Left cardiac atrium (tissue), 4 donors: ENCODE measurements around the gene KIAA1586. TPM values are rescaled to one million over a fixed set of nuclear protein-coding genes. Genes with fewer than 3 reads are reported as not detected.
"Not testable (repeated sequence)": the region's sequence is repeated elsewhere in the genome, so short reads cannot be mapped to it uniquely, and the experiment has no call there.

ENCODE experiments used
- ATAC-seq, 2 donors: fragments of 200-7000 bp; cut with Tn5 transposase; one replicate each; pipeline ENCODE4 v1.9.1; 2020; ENCODE audit warnings: mild to moderate bottlenecking in 2 of 2, moderate library complexity in 2 of 2
- DNase-seq: peaks from one replicate; pipeline ENCODE4 v3.0.0-alpha.2; 2020
- intact Hi-C, 2 donors: fragments of 100-400 bp; cut with DNase I; formaldehyde crosslinking; loops; one replicate each; pipeline versions ENCODE4 v1.14.1 to v1.15.1; 2022 to 2023
- total RNA-seq, 2 donors: library from RNA; stranded (reverse); fragmentation: NEBNext Ultra II Directional; extraction: Animal tissue kit (Norgen Biotek cat#: 25700); gene quantifications; one replicate each; pipeline ENCODE4 v1.2.1, GENCODE V29; 2021
- donor health status: DM: no; HTN: yes; CAD: no.
- donor health status: DM: no; HTN: yes; CAD: no; lungs with severe emphysema.
- donor health status: DM: yes; HTN: yes; CAD: no.
- donor health status: Dilated cardiomyopathy.

Gene KIAA1586
- total RNA-seq, 2 donors from 2014 or later, result 8.8 to 11.8 TPM

DNA sequence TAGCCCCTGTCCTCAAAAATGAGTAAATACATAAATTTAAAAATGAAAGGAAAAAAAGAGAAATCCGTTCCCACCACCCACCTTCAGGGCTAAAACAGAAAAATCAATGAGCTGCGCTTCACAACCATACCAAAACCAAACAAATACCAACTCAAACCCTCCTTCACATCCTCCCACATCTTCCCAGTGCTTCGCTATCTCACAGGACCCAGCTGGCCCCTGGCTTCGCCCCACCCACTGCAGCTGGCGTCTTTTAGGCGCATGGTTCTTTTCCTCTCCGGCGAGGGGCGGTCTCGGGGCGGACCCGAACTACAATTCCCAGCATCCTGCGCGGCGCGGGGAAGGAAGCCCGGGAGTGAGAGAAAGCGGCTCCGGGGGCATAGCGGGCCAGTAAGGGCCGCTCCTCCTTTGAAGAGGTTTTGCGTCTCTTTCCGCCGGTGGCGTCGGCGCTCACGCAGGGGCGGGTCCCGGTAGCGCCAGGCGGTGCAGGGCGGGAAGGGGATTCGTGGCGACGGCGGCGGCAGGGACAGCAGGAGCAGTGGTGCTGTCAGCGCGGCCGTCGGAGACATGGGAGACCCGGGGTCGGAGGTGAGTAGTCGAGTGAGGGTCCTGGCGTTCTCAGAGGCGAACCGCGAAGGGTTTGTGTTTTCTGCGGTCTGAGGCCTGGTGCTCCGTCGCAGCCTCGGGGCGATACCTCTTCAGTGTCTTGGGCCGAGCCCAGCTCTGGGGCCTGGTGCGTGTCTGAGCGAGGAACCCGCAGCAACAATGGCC lies 43.4 kb downstream of the KIAA1586 start, which contains the start of gene ZNF451:
Gene ZNF451 (plus strand): TSS at position 502 of the 771 bp plus-strand sequence. CDS start 66 bp downstream, at position 568.
- ATAC-seq (peak; percentile 98 to 99), DNase-seq (peak; percentile 99)
- intact Hi-C loops, result no loop called here

DNA sequence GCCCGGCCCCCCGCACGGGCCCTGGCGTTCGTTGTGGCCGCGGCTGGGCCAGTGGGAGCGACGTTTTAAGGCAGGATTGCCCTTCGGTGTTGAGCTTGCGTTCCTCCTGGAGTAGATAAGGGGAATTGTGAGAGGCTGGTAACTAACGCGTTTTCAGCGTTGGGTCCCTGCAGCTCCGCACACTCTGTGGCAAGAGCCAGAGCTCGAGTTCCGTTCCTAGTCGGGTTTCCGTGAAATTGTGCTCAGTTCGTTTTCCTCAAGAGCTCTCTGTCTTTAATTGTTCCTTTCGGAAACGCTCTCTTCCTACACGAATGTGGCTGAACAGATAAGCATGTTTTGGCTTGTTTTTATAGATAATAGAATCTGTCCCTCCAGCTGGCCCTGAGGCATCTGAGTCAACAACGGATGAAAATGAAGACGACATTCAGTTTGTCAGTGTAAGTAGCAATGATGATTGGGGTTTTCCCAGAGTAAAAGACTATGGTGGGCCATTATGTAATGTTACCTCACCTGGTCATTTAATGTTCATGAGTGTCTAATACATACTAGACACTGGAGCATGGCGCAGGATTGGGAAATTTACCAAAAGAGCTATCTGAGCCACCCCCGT lies 44.1 kb downstream of the KIAA1586 start:
- ATAC-seq, result peak; percentile 2 to 19
- DNase-seq, intact Hi-C loops: not testable (repeated sequence)

GRCh38 chr6:57091375-57091774 lies 44.9 kb downstream of the KIAA1586 start:
- ATAC-seq, intact Hi-C loops, DNase-seq: not testable (repeated sequence)

GRCh38 chr6:57094689-57095088 lies 48.2 kb downstream of the KIAA1586 start:
- ATAC-seq, result no peak
- no peak for DNase-seq
- intact Hi-C loops, result no loop called here

GRCh38 chr6:57097596-57097995 lies 51.1 kb downstream of the KIAA1586 start:
- ATAC-seq (no peak), DNase-seq (no peak)
- intact Hi-C loops, result no loop called here

GRCh38 chr6:57102976-57103375 lies 56.5 kb downstream of the KIAA1586 start:
- DNase-seq (no peak), ATAC-seq (no peak)
- intact Hi-C loops, result no loop called here

GRCh38 chr6:57104336-57104735 lies 57.8 kb downstream of the KIAA1586 start:
- no peak for ATAC-seq
- DNase-seq, result no peak
- intact Hi-C loops, result no loop called here

Other genes starting within 250 kb of the KIAA1586 start
- 1 to 10 TPM in 1 of 2 donors, under 1 TPM in 1; 0.82 to 1.2 TPM for gene BEND6, start 91.6 kb upstream of the KIAA1586 start, total RNA-seq
- gene ZNF451, start 43.5 kb downstream of the KIAA1586 start, total RNA-seq, result 10 to 100 TPM; 25.0 to 36.6 TPM
- gene BAG2, start 125.6 kb downstream of the KIAA1586 start, total RNA-seq, result 10 to 100 TPM; 11.8 to 13.0 TPM
- 10 to 100 TPM; 10.7 to 13.8 TPM for gene RAB23, start 175.6 kb downstream of the KIAA1586 start, total RNA-seq